Measurements from ENCODE around the gene MAG. TPM values are rescaled to one million over a fixed set of nuclear protein-coding genes. Genes with fewer than 3 reads are reported as not detected.

Gene MAG
- total RNA-seq, 1 donor from 2014 or later, result 0.04 TPM

DNA sequence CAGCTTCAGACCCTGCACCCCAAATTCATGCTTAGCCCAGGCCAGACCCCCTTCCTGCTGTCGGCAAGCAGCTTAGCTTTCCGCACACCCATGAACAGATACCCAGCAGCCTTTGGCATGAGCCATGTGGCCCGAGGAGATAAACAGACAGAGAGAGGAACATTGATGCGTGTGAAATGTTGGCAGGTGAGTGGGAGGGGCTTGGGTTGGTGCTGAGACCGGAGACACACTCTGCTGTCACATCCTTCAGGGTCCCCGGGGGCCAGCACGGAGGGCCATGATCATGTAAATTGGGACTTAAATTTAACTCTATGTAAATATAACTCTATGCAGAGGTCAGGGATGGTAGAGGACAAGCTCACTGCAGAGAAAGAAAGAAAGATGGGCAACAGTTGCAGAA lies 38.5 kb downstream of the MAG start:
- Histone ChIP-seq H3K4me3 (ENCODE audit: low read depth, low read length) (no peak overlapping the region), H3K27me3 (ENCODE audit: control insufficient read depth, insufficient read depth, low read length) (peaks cover 2% of the 10 kb centered on the region), H3K36me3 (ENCODE audit: control insufficient read depth, insufficient read depth, low read length) (no peaks in the 10 kb centered on the region)
- DNase-seq (ENCODE audit: low read depth), result no peak
- TF ChIP-seq, protein P1, sequence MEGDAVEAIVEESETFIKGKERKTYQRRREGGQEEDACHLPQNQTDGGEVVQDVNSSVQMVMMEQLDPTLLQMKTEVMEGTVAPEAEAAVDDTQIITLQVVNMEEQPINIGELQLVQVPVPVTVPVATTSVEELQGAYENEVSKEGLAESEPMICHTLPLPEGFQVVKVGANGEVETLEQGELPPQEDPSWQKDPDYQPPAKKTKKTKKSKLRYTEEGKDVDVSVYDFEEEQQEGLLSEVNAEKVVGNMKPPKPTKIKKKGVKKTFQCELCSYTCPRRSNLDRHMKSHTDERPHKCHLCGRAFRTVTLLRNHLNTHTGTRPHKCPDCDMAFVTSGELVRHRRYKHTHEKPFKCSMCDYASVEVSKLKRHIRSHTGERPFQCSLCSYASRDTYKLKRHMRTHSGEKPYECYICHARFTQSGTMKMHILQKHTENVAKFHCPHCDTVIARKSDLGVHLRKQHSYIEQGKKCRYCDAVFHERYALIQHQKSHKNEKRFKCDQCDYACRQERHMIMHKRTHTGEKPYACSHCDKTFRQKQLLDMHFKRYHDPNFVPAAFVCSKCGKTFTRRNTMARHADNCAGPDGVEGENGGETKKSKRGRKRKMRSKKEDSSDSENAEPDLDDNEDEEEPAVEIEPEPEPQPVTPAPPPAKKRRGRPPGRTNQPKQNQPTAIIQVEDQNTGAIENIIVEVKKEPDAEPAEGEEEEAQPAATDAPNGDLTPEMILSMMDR (IDR thresholded peaks at IDR 0.05; ENCODE audit: insufficient read depth, low read length, poor library complexity, severe bottlenecking), result no peak

DNA sequence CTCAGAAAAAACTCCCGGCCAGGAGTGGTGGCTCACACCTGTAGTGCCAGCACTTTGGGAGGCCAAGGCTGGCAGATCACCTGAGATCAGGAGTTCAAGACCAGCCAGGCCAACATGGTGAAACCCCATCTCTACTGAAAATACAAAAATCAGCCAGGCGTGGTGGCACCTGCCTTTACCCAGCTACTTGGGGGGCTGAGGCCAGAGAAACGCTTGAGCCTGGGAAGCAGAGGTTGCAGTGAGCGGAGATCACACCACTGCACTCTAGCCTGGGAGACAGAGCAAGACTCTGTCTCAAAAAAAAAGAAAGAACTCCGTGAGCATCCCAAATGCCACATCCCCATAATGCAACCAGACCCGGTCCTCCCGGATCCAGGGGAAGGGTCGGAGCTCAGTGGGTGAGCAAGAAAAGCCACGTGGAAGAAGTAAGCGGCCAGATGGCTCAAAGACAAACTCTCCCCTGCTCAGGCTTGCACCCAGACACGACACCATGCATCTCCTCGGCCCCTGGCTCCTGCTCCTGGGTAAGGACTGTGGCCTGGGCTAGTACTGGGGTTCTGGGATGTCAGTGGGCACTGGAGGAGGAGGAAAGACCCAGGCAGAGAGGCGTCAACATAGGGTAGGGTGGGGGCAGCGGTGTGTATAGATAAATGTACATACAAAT lies 39.7 kb downstream of the MAG start:
- Histone ChIP-seq H3K4me3 (ENCODE audit: low read depth, low read length) (no peak overlapping the region), H3K27me3 (ENCODE audit: control insufficient read depth, insufficient read depth, low read length) (peaks cover 2% of the 10 kb centered on the region), H3K36me3 (ENCODE audit: control insufficient read depth, insufficient read depth, low read length) (no peaks in the 10 kb centered on the region)
- no peak for DNase-seq (ENCODE audit: low read depth)
- TF ChIP-seq, protein P1 (IDR thresholded peaks at IDR 0.05; ENCODE audit: insufficient read depth, low read length, poor library complexity, severe bottlenecking), result no peak

DNA sequence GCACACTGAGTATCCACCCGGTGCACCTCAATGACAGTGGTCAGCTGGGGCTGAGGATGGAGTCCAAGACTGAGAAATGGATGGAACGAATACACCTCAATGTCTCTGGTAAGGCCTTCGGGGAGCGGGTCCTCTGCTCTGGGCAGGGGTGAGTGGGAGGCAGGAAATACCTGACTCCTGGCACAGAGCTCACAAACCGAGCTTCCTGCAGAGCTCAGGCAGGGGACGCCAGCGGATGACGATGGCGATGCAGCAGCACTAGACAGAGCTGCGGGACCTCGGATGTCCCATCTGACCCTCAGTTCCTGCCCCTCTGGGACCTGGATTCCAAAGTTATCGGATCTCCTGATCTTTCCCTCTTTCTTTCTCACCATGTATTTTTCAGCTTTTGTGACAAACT lies 40.9 kb downstream of the MAG start:
- Histone ChIP-seq H3K36me3 (ENCODE audit: control insufficient read depth, insufficient read depth, low read length) (no peaks in the 10 kb centered on the region), H3K27me3 (ENCODE audit: control insufficient read depth, insufficient read depth, low read length) (peaks cover 3% of the 10 kb centered on the region), H3K4me3 (ENCODE audit: low read depth, low read length) (no peak overlapping the region)
- no peak for DNase-seq (ENCODE audit: low read depth)
- TF ChIP-seq, protein P1 (IDR thresholded peaks at IDR 0.05; ENCODE audit: insufficient read depth, low read length, poor library complexity, severe bottlenecking), result no peak

DNA sequence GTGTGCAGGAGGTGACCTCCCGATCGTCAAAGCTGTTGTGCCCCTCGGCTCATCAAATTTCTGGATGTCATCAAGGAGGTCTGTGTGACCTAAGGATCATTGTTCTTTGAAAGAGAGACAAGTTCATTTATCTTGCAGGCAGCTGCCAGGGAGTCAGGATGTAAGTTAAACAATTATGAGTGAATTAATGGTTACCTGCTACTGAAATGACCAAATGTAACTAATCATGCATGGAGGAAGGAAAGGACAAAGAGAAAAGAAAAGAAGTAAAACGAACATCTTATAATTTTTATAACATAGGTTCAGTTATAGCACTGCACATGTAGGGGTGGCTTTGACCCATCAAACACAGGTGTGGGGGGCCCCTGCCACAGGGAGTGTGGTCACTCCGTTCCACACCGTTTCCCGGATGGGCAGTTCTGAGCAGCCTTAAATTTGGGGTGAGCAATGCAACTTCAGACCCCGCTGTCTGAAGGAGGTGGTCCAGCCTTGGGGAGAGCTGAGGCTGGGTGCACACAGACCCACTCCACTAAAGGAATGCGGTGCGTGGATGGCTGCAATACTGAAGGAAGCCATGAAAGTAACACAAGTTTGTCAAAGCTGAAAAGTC lies 42.3 kb downstream of the MAG start:
- Histone ChIP-seq H3K4me3 (ENCODE audit: low read depth, low read length) (no peak overlapping the region), H3K36me3 (ENCODE audit: control insufficient read depth, insufficient read depth, low read length) (no peaks in the 10 kb centered on the region), H3K27me3 (ENCODE audit: control insufficient read depth, insufficient read depth, low read length) (peaks cover 3% of the 10 kb centered on the region)
- no peak for DNase-seq (ENCODE audit: low read depth)
- TF ChIP-seq, protein P1 (IDR thresholded peaks at IDR 0.05; ENCODE audit: insufficient read depth, low read length, poor library complexity, severe bottlenecking), result no peak

DNA sequence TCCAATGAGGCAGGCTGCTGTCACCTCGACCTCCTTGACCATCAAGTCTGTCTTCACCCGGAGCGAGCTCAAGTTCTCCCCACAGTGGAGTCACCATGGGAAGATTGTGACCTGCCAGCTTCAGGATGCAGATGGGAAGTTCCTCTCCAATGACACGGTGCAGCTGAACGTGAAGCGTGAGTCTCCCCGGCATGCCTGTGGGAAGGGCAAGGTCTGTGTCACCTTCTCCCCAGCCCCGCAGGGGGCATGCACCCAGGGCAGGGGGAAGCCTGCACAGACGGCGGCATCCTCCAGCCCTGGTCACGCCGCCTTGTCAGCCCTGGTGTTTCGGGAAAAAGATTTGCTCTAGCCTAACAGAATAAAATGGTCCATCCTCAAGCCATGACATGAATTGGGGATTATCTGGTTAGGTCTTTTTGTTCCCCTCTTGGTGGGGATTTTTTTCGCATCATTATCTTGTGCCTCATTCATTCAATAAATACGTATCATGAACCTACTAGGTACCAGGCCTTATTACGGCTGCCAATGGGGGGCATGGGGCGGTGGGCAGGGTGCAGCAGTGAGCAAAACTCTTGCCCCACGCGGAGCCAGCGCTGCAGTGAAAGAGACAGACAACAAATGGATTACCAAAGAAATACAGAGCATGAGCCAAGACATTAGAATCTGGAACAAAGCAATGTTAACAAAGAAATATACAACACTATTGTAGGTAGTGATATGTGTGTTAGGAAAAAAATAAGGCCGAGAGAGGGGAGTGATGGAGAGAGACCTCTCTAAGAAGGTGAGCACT lies 44.4 kb downstream of the MAG start:
- no peak overlapping the region for H3K4me3 ChIP-seq (ENCODE audit: low read depth, low read length)
- no peak for DNase-seq (ENCODE audit: low read depth)
- H3K36me3 ChIP-seq (ENCODE audit: control insufficient read depth, insufficient read depth, low read length), result no peaks in the 10 kb centered on the region
- TF ChIP-seq, protein P1 (IDR thresholded peaks at IDR 0.05; ENCODE audit: insufficient read depth, low read length, poor library complexity, severe bottlenecking), result no peak
- H3K27me3 ChIP-seq (ENCODE audit: control insufficient read depth, insufficient read depth, low read length), result peaks cover 3% of the 10 kb centered on the region

Measured in kidney epithelial cell (primary cell).